GM12878 (cell line): ENCODE measurements around the gene ADAM30. TPM values are rescaled to one million over a fixed set of nuclear protein-coding genes. Genes with fewer than 3 reads are reported as not detected.

Experiments used
- ATAC-seq: fragments of 200-7000 bp; cut with Tn5 transposase; 3 replicates; pipeline ENCODE4 v1.9.1; 2020; ENCODE audit warnings: mild to moderate bottlenecking, moderate library complexity
- BruUV-seq: library from RNA; stranded (reverse); fragments of 400-500 nt; replicated peaks from 2 replicates; lab custom pipeline; 2021; lab: Mats Ljungman, UMichigan
- CTCF ChIA-PET: fragments of 300-600 bp; sonication (Branson Sonifier 250); formaldehyde crosslinking; extraction: SDS; loops from one replicate; lab custom pipeline; 2021; ENCODE audit warnings: inconsistent platforms; lab: Yijun Ruan, JAX
- POLR2A ChIA-PET: fragments of 350-600 bp; formaldehyde crosslinking; extraction: SDS; loops from one replicate; lab custom pipeline; 2021; ENCODE audit warnings: inconsistent platforms; lab: Charles Lee
- RAD21 ChIA-PET: fragments of 300-600 bp; sonication (Branson Sonifier 250); formaldehyde crosslinking; loops from one replicate; lab custom pipeline; 2023; ENCODE audit warnings: antibody characterized with exemption; ENCODE audit not compliant: unreplicated experiment; lab: Charles Lee
- SMC1A ChIA-PET: fragments of 300-600 bp; sonication (Branson Sonifier 250); formaldehyde crosslinking; loops from one replicate; lab custom pipeline; 2023; ENCODE audit not compliant: unreplicated experiment, uncharacterized antibody; lab: Charles Lee
- DNase-seq: peaks from one replicate; pipeline ENCODE4 v3.0.0-alpha.2; 2011; ENCODE audit warnings: low read depth, low spot score
- FAIRE-seq: peaks from 3 replicates; lab custom pipeline; 2011; peaks lifted over from hg19 to GRCh38; lab: Jason Lieb, UNC
- H2AFZ ChIP-seq: 2 replicates; pipeline ENCODE4 v1.6.0; 2011; ENCODE audit warnings: low read depth, low read length, control low read depth; ENCODE audit not compliant: control insufficient read depth
- H3K27ac ChIP-seq: 2 replicates; pipeline ENCODE4 v1.5.1; 2011; ENCODE audit warnings: control low read depth; ENCODE audit not compliant: control insufficient read depth, insufficient read depth
- H3K27me3 ChIP-seq, 2 experiments: replicated peaks in 1 of 2; 2 replicates each; pipeline versions ENCODE4 v1.6.0 to v1.6.1; 2011; ENCODE audit warnings: low read length in 1 of 2; ENCODE audit not compliant: control insufficient read depth in 2 of 2, insufficient read depth in 2 of 2
- H3K36me3 ChIP-seq, 2 experiments: 2 replicates each; pipeline ENCODE4 v1.5.1; 2011; ENCODE audit warnings: low read length in 1 of 2; ENCODE audit not compliant: control insufficient read depth in 2 of 2, insufficient read depth in 2 of 2
- H3K4me1 ChIP-seq: 2 replicates; pipeline ENCODE4 v1.6.1; 2011; ENCODE audit warnings: mild to moderate bottlenecking, low read length, moderate library complexity, mixed read lengths; ENCODE audit not compliant: control insufficient read depth, insufficient read depth
- H3K4me2 ChIP-seq: 2 replicates; pipeline ENCODE4 v1.6.0; 2011; ENCODE audit warnings: control low read depth; ENCODE audit not compliant: control insufficient read depth, insufficient read depth
- H3K4me3 ChIP-seq: fragments of 200-600 bp; sonication (generic); 2 replicates; pipeline ENCODE4 v1.5.1; 2016
- H3K79me2 ChIP-seq: 2 replicates; pipeline ENCODE4 v1.6.0; 2011; ENCODE audit warnings: low read length; ENCODE audit not compliant: control insufficient read depth, insufficient read depth
- H3K9ac ChIP-seq: 2 replicates; pipeline ENCODE4 v1.8.0; 2011; ENCODE audit warnings: low read length, control low read depth, mixed read lengths; ENCODE audit not compliant: control insufficient read depth, insufficient read depth
- H3K9me3 ChIP-seq: replicated peaks from 3 replicates; pipeline ENCODE4 v1.5.1; 2011; ENCODE audit warnings: mild to moderate bottlenecking, low read length; ENCODE audit not compliant: control insufficient read depth, insufficient read depth
- H4K20me1 ChIP-seq: 2 replicates; pipeline ENCODE4 v1.6.0; 2011; ENCODE audit not compliant: control insufficient read depth, insufficient read depth
- EZH2 ChIP-seq: IDR thresholded peaks from 2 replicates; pipeline ENCODE4 v1.6.1; 2012; ENCODE audit warnings: low read depth, mild to moderate bottlenecking, control low read depth, inconsistent platforms, low read length, borderline replicate concordance; ENCODE audit not compliant: control insufficient read depth
- NFXL1 ChIP-seq: fragments of 450-650 bp; IDR thresholded peaks from 2 replicates; pipeline ENCODE4 v1.6.1; 2017; ENCODE audit warnings: antibody characterized with exemption, mild to moderate bottlenecking, borderline replicate concordance
- RCOR1 ChIP-seq: conservative IDR thresholded peaks from 2 replicates; pipeline ENCODE4 v1.6.1; 2012; ENCODE audit warnings: low read depth, low read length, improper control_type of control experiment
- SMC3 ChIP-seq: IDR thresholded peaks from 2 replicates; pipeline ENCODE4 v1.6.1; 2011; ENCODE audit warnings: low read length, improper control_type of control experiment, borderline replicate concordance
- WGBS: methylation state at CpG from one replicate; pipeline ENCODE4 v1.1.6; 2016; ENCODE audit warnings: low lambda C conversion rate; ENCODE audit not compliant: insufficient replicate concordance, insufficient coverage; ENCODE audit errors: missing lambda C conversion rate; 5-methylcytosine and 5-hydroxymethylcytosine counted together
- in situ Hi-C: fragments of 300-500 bp; cut with MboI; formaldehyde crosslinking; loops from 9 replicates; pipeline ENCODE4 v1.14.3; 2018; ENCODE audit warnings: mixed read lengths
- intact Hi-C: fragments of 100-400 bp; cut with micrococcal nuclease; formaldehyde crosslinking; loops from one replicate; pipeline ENCODE4 v1.14.2; 2022; ENCODE audit not compliant: unreplicated experiment
- polyA plus RNA-seq, 11 experiments: library from polyadenylated mRNA; depleted of rRNA in 4 of 11; unstranded in 6 of 11; stranded (reverse) in 5 of 11; fragments of >200 nt; fragmentation: Nextera tagmentation in 4 of 11; fragmentation: Illumina TruSeq in 1 of 11; extraction: Ambion mirVana in 4 of 11; extraction: Trizol in 1 of 11; gene quantifications; 1 replicate in 1 of 11; 2 replicates in 10 of 11; pipeline versions ENCODE4 v1.2.1 to v1.2.3, GENCODE V29; 2011 to 2016; ENCODE audit warnings: inconsistent platforms in 2 of 11, missing spikeins in 2 of 11, low read depth in 1 of 11
- total RNA-seq, 4 experiments: library from RNA; depleted of rRNA in 3 of 4; stranded (reverse); fragments of >200 nt in 3 of 4; fragmentation: Illumina TruSeq in 1 of 4; extraction: Trizol in 1 of 4; gene quantifications; 2 replicates each; pipeline versions ENCODE4 v1.2.1 to v1.2.3, GENCODE V29; 2013 to 2021
- TF ChIP-seq, protein P1 (sequence below): IDR thresholded peaks from 2 replicates; pipeline ENCODE4 v1.6.1; 2012; ENCODE audit warnings: low read length, inconsistent platforms

Gene ADAM30
- total and polyA plus RNA-seq, 10 of the 15 experiments (the other 5 are each of a cell fraction or from before 2014, with no cell fraction given) = not detected

DNA sequence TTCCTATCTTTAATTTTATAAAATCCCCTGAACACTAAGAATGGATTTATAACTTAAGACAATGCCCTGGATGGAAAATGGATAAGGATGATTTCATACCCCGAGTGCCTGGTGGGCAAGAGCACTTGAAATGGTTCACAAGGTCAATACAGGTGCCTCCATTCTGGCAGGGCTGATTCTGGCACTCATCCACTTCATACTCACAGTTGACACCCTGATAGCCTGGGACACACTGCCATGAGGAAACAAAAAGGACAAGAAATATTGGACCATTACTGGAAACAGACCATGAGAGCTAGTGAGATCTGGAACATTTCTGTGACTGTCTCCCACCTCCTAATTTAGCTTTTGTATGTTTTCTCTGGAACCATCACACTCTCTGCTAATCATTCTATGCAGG, 39.1 kb upstream of the ADAM30 start:
- Histone ChIP-seq H3K4me1 (no peaks in the 10 kb centered on the region), H3K27ac (no peak overlapping the region), H3K4me2 (no peak overlapping the region), H3K27me3 (no peaks in the 10 kb centered on the region), H3K79me2 (no peaks in the 10 kb centered on the region), H2AFZ (no peak overlapping the region), H3K4me3 (no peak overlapping the region), H3K36me3 (no peaks in the 10 kb centered on the region), H3K9me3 (no peaks in the 10 kb centered on the region), H3K9ac (no peak overlapping the region), H4K20me1 (no peaks in the 10 kb centered on the region)
- WGBS = 21% methylated on average over 1 of the region's 1 CpG
- intact Hi-C loops (no loop called here), in situ Hi-C loops (loop anchor here (10.0 kb wide), 1 partner anchor 61 kb away; no protein-coding TSS in a partner anchor)
- ChIA-PET POLR2A (no interaction called here), SMC1A (no interaction called here), CTCF (interaction anchor here (0.9 to 1.3 kb wide), 2 partner anchors 14 to 66 kb away, joined by 3 to 4 read pairs; no protein-coding TSS in a partner anchor), RAD21 (no interaction called here)
- TF ChIP-seq RCOR1 (no peak), NFXL1 (no peak)
- DNase-seq (no peak), FAIRE-seq (no peak), ATAC-seq (no peak)
- BruUV-seq = no TSS peak

DNA sequence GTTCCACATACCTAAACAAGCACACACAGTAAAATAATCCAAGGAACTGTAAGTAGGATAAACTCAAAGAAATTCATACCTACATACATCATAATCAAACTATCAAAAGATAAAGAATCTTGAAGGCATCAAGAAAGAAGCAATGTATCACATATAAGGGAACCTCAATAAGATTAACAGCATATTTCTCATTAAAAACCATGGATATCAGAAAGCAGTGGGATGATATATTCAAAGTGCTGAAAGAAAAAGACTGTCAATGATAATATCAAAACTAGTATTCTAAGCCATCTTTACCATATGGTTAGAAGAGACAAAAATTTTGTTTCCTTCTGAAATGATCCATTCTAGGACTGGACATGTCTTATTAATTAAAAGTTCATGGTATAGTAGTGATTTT, 37.1 kb upstream of the ADAM30 start:
- Histone ChIP-seq H2AFZ (no peak overlapping the region), H3K79me2 (no peaks in the 10 kb centered on the region), H3K27ac (no peak overlapping the region), H3K4me2 (no peak overlapping the region), H3K9me3 (no peaks in the 10 kb centered on the region), H3K36me3 (no peaks in the 10 kb centered on the region), H3K4me1 (no peaks in the 10 kb centered on the region), H3K27me3 (no peaks in the 10 kb centered on the region), H3K4me3 (no peak overlapping the region), H3K9ac (no peak overlapping the region), H4K20me1 (no peaks in the 10 kb centered on the region)
- no TSS peak for BruUV-seq
- POLR2A ChIA-PET = no interaction called here
- ATAC-seq = no peak
- no peak for DNase-seq
- intact Hi-C loops (no loop called here), in situ Hi-C loops (loop anchor here (10.0 kb wide), 1 partner anchor 59 kb away; no protein-coding TSS in a partner anchor)
- no peak for FAIRE-seq
- RAD21 ChIA-PET = no interaction called here
- CTCF ChIA-PET = no interaction called here
- no peak for TF ChIP-seq EZH2
- no peak for TF ChIP-seq SMC3
- TF ChIP-seq, protein P1, sequence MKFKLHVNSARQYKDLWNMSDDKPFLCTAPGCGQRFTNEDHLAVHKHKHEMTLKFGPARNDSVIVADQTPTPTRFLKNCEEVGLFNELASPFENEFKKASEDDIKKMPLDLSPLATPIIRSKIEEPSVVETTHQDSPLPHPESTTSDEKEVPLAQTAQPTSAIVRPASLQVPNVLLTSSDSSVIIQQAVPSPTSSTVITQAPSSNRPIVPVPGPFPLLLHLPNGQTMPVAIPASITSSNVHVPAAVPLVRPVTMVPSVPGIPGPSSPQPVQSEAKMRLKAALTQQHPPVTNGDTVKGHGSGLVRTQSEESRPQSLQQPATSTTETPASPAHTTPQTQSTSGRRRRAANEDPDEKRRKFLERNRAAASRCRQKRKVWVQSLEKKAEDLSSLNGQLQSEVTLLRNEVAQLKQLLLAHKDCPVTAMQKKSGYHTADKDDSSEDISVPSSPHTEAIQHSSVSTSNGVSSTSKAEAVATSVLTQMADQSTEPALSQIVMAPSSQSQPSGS = no peak
- SMC1A ChIA-PET = no interaction called here
